Epithelial cell of esophagus (primary cell): ENCODE data around the gene SLC22A4.

ENCODE experiments used
- DNase-seq: peaks from one replicate; pipeline ENCODE4 v3.0.0; 2010; ENCODE audit warnings: low read depth
- H3K4me3 ChIP-seq: 2 replicates; pipeline ENCODE4 v1.5.1; 2011; ENCODE audit warnings: mild to moderate bottlenecking, low read length, control low read depth
- CTCF ChIP-seq: IDR thresholded peaks from 2 replicates; pipeline ENCODE4 v1.5.1; 2011; ENCODE audit warnings: low read depth, mild to moderate bottlenecking, low read length, control low read depth, inconsistent platforms; ENCODE audit not compliant: insufficient read depth; ENCODE audit errors: missing control alignments

Gene SLC22A4

GRCh38 chr5:132298298-132299212 lies 4.4 kb downstream of the SLC22A4 start:
- no peak overlapping the region for H3K4me3 ChIP-seq
- peak; percentile 50 for DNase-seq
- TF ChIP-seq CTCF = no peak

- TF ChIP-seq CTCF = no peak
- H3K4me3 ChIP-seq = no peak overlapping the region
- no peak for DNase-seq
These were observed 5.7 kb downstream of the SLC22A4 start for GRCh38 chr5:132299917-132300316.

GRCh38 chr5:132300577-132301343 lies 6.6 kb downstream of the SLC22A4 start:
- no peak overlapping the region for H3K4me3 ChIP-seq
- no peak for DNase-seq
- TF ChIP-seq CTCF = no peak

GRCh38 chr5:132301344-132302271 lies 7.4 kb downstream of the SLC22A4 start:
- DNase-seq = no peak
- no peak for TF ChIP-seq CTCF

GRCh38 chr5:132302413-132302812 lies 8.2 kb downstream of the SLC22A4 start:
- no peak overlapping the region for H3K4me3 ChIP-seq
- no peak for TF ChIP-seq CTCF
- no peak for DNase-seq

More at GRCh38 chr5:132301344-132302271, 7.4 kb downstream of the SLC22A4 start:
- H3K4me3 ChIP-seq = no peak overlapping the region

GRCh38 chr5:132303589-132303988 lies 9.4 kb downstream of the SLC22A4 start:
- no peak for TF ChIP-seq CTCF
- no peak for DNase-seq

More at GRCh38 chr5:132303589-132303988, 9.4 kb downstream of the SLC22A4 start:
- no peak overlapping the region for H3K4me3 ChIP-seq
